Glutamatergic neuron (in vitro differentiated cells): ENCODE data around the gene SLC24A3. TPM values are rescaled to one million over a fixed set of nuclear protein-coding genes. Genes with fewer than 3 reads are reported as not detected.

ENCODE experiments used
- DNase-seq: peaks from one replicate; pipeline ENCODE4 v3.0.0; 2022
- H3K27ac Mint-ChIP-seq: one replicate; pipeline ENCODE4 v1.8.0; 2020; ENCODE audit warnings: mild to moderate bottlenecking, mixed read lengths, inconsistent platforms; ENCODE audit not compliant: unreplicated experiment
- H3K27me3 Mint-ChIP-seq: one replicate; pipeline ENCODE4 v1.8.0; 2020; ENCODE audit warnings: mild to moderate bottlenecking, moderate library complexity, mixed read lengths, inconsistent platforms; ENCODE audit not compliant: unreplicated experiment
- H3K36me3 Mint-ChIP-seq: one replicate; pipeline ENCODE4 v1.8.0; 2020; ENCODE audit warnings: mild to moderate bottlenecking, mixed read lengths, inconsistent platforms; ENCODE audit not compliant: unreplicated experiment
- H3K4me1 Mint-ChIP-seq: one replicate; pipeline ENCODE4 v1.8.0; 2020; ENCODE audit warnings: mild to moderate bottlenecking, low read depth, mixed read lengths, inconsistent platforms; ENCODE audit not compliant: unreplicated experiment
- H3K4me3 Mint-ChIP-seq: one replicate; pipeline ENCODE4 v1.8.0; 2020; ENCODE audit warnings: mild to moderate bottlenecking, mixed read lengths, inconsistent platforms; ENCODE audit not compliant: unreplicated experiment
- H3K9me3 Mint-ChIP-seq: one replicate; pipeline ENCODE4 v1.8.0; 2020; ENCODE audit warnings: mild to moderate bottlenecking, moderate library complexity, mixed read lengths, inconsistent platforms; ENCODE audit not compliant: unreplicated experiment
- CTCF ChIP-seq: fragments of 200-600 bp; sonication (generic); IDR thresholded peaks from one replicate; pipeline ENCODE4 v1.5.0; 2021; ENCODE audit not compliant: partially characterized antibody, unreplicated experiment
- total RNA-seq: library from RNA; stranded (reverse); fragmentation: NEBNext Ultra II Directional; extraction: Animal tissue kit (Norgen Biotek cat#: 25700); gene quantifications from one replicate; pipeline ENCODE4 v1.2.1, GENCODE V29; 2021; ENCODE audit not compliant: unreplicated experiment

Gene SLC24A3
- total RNA-seq, 1 donor from 2014 or later, result 9.7 TPM

DNA sequence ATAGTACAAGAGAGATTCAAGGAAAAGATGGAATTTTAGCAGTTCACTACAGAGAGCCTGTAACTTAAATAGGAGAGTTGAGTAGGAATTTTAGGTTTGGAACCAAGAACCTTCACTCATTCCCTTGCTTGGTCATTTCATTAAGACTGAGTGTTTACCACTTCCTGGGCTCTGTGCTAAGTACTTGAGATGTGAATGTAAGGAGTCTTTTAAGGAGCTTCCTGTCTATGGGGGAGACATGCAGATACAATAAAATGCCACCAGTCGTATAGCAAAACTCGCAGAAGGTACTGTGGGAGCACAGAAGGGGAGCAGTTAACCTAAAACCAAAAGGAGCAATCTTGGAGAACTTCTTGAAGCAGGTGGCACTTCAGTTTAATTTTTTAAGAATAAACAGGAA, 204.2 kb downstream of the SLC24A3 start:
- no peaks in the 10 kb centered on the region for H3K9me3 Mint-ChIP-seq
- H3K27ac Mint-ChIP-seq, result no peak overlapping the region
- peaks cover 21% of the 10 kb centered on the region for H3K4me1 Mint-ChIP-seq

GRCh38 chr20:19419396-19419795, 207.0 kb downstream of the SLC24A3 start:
- H3K36me3 Mint-ChIP-seq, result peaks cover 5% of the 10 kb centered on the region
- peaks cover 1% of the 10 kb centered on the region for H3K27me3 Mint-ChIP-seq
- TF ChIP-seq CTCF, result no peak
- no peak overlapping the region for H3K4me3 Mint-ChIP-seq
- no peaks in the 10 kb centered on the region for H3K9me3 Mint-ChIP-seq
- peak overlapping the region; percentile 69 for H3K27ac Mint-ChIP-seq
- DNase-seq, result peak; percentile 31
- peaks cover 32% of the 10 kb centered on the region for H3K4me1 Mint-ChIP-seq

More for the DNA sequence above, 204.2 kb downstream of the SLC24A3 start:
- Mint-ChIP-seq H3K27me3 (no peaks in the 10 kb centered on the region), H3K36me3 (peaks cover 5% of the 10 kb centered on the region), H3K4me3 (no peak overlapping the region)
- TF ChIP-seq CTCF, result no peak
- no peak for DNase-seq

GRCh38 chr20:19423097-19423899, 210.9 kb downstream of the SLC24A3 start:
- no peaks in the 10 kb centered on the region for H3K9me3 Mint-ChIP-seq
- H3K4me1 Mint-ChIP-seq, result peaks cover 22% of the 10 kb centered on the region
- H3K36me3 Mint-ChIP-seq, result peaks cover 8% of the 10 kb centered on the region
- DNase-seq, result no peak
- H3K4me3 Mint-ChIP-seq, result no peak overlapping the region
- no peak for TF ChIP-seq CTCF
- no peak overlapping the region for H3K27ac Mint-ChIP-seq
- peaks cover 1% of the 10 kb centered on the region for H3K27me3 Mint-ChIP-seq

GRCh38 chr20:19423900-19424620, 211.6 kb downstream of the SLC24A3 start:
- DNase-seq, result no peak
- H3K9me3 Mint-ChIP-seq, result no peaks in the 10 kb centered on the region
- H3K36me3 Mint-ChIP-seq, result peaks cover 8% of the 10 kb centered on the region
- H3K27me3 Mint-ChIP-seq, result peaks cover 1% of the 10 kb centered on the region
- H3K27ac Mint-ChIP-seq, result no peak overlapping the region
- no peak for TF ChIP-seq CTCF
- H3K4me1 Mint-ChIP-seq, result peaks cover 17% of the 10 kb centered on the region
- H3K4me3 Mint-ChIP-seq, result no peak overlapping the region

DNA sequence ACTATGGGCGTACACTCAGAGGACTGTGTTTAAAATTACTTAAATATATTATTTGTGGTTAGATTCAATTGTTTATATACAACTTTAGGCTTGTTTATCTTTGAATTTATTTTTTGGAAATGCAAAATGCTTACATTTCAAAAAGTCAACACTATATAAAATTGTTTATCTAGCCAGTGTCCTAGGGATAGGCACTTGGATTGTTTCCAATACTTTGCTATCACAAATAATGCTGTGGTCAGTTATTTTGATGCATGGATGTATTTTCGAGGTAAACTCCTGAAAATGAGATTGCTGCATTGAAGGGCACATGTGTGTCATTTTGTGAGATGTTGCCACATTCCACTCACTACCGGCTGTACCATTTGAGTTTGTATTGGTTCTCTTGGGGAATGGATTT, 213.9 kb downstream of the SLC24A3 start:
- peaks cover 6% of the 10 kb centered on the region for H3K36me3 Mint-ChIP-seq
- no peak overlapping the region for H3K4me3 Mint-ChIP-seq
- H3K9me3 Mint-ChIP-seq, result peaks cover 2% of the 10 kb centered on the region
- TF ChIP-seq CTCF, result no peak
- H3K27ac Mint-ChIP-seq, result no peak overlapping the region
- DNase-seq, result no peak
- peaks cover 1% of the 10 kb centered on the region for H3K27me3 Mint-ChIP-seq
- peaks cover 30% of the 10 kb centered on the region for H3K4me1 Mint-ChIP-seq
